ENCODE measurements around the gene TNNI3K. TPM values are rescaled to one million over a fixed set of nuclear protein-coding genes. Genes with fewer than 3 reads are reported as not detected.

The TNNI3K gene, protein sequence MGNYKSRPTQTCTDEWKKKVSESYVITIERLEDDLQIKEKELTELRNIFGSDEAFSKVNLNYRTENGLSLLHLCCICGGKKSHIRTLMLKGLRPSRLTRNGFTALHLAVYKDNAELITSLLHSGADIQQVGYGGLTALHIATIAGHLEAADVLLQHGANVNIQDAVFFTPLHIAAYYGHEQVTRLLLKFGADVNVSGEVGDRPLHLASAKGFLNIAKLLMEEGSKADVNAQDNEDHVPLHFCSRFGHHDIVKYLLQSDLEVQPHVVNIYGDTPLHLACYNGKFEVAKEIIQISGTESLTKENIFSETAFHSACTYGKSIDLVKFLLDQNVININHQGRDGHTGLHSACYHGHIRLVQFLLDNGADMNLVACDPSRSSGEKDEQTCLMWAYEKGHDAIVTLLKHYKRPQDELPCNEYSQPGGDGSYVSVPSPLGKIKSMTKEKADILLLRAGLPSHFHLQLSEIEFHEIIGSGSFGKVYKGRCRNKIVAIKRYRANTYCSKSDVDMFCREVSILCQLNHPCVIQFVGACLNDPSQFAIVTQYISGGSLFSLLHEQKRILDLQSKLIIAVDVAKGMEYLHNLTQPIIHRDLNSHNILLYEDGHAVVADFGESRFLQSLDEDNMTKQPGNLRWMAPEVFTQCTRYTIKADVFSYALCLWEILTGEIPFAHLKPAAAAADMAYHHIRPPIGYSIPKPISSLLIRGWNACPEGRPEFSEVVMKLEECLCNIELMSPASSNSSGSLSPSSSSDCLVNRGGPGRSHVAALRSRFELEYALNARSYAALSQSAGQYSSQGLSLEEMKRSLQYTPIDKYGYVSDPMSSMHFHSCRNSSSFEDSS
- total RNA-seq, result 1 to 10 TPM in 1 of 2 donors, under 1 TPM in 1; 0.52 to 1.2 TPM

DNA sequence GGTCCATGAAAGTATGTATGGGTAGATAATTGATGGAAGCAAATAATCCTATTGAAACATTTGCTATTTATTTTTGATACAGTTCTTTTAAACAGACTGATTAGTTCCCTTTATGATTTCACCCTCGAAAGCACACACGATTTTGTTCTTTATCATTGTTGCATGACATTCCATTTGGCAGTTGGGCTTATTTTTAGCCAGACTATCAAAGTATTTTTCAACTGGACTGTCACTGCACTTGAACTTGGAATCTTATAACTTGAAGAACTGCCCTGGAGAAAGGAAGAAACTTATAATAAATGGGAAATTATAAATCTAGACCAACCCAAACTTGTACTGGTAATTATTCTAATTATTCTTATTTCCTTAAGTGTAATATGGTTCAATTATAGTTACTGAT is at the start of gene TNNI3K:
TNNI3K (plus strand) TSS at position 235 of the 400 bp plus-strand sequence; CDS start at position 300, 65 bp downstream.
- ATAC-seq (replicated peaks), result no peak
- Mint-ChIP-seq H3K9me3 (peaks cover 7% of the 10 kb centered on the region), H3K27ac (no peak within 1 kb of the TSS), H3K4me3 (no peak within 1 kb of the TSS), H3K4me1 (no peaks in the 10 kb centered on the region), H3K36me3 (ENCODE audit: low read depth) (no peaks in the 10 kb centered on the region), H3K27me3 (no peaks in the 10 kb centered on the region)

DNA sequence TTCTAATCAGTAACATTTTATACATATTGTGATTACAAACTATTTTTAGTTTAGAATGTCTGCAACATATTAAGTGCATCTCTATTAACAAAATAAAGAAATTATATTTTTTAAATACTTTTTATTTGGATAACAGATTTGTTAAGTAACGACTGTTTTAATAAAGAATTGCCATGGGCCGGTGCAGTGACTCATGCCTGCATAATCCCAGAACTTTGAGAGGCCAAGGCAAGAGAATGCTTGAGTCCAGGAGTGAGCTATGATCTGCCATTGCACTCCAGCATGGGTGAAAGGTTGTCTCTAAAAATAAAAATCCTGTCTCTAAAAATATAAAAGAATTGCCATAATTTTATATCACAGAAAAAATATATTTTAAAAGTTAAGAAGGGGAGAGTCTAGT is 41.3 kb upstream of the TNNI3K start:
- no peak for ATAC-seq (replicated peaks)
- H3K36me3 Mint-ChIP-seq (ENCODE audit: low read depth), result peaks cover 16% of the 10 kb centered on the region

DNA sequence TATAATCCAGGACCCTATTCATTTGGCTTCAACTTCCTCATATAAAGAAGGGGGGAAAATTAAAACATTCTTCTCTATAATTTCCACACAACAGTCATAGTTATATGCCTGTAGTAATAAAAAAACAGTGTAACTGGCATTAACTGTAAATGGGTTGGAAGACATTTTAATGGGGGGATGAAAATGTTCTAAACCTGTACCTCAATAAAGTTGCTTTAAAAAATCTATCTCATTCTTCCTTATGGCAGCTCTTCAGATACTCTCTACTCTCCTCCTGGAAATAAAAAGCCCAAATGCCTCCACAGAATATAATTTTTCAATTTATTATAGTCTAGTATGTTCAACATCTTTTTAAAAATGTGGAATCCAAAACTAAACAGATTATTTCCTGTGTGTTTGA is 39.8 kb upstream of the TNNI3K start:
- Mint-ChIP-seq H3K36me3 (ENCODE audit: low read depth) (peaks cover 23% of the 10 kb centered on the region), H3K9me3 (no peaks in the 10 kb centered on the region), H3K27me3 (no peaks in the 10 kb centered on the region), H3K4me1 (peaks cover 11% of the 10 kb centered on the region), H3K27ac (no peak overlapping the region), H3K4me3 (no peak overlapping the region)
- no peak for ATAC-seq (replicated peaks)

More for the DNA sequence above, 41.3 kb upstream of the TNNI3K start:
- H3K4me1 Mint-ChIP-seq, result peaks cover 8% of the 10 kb centered on the region
- no peaks in the 10 kb centered on the region for H3K9me3 Mint-ChIP-seq
- no peak overlapping the region for H3K4me3 Mint-ChIP-seq
- H3K27me3 Mint-ChIP-seq, result no peaks in the 10 kb centered on the region
- no peak overlapping the region for H3K27ac Mint-ChIP-seq

DNA sequence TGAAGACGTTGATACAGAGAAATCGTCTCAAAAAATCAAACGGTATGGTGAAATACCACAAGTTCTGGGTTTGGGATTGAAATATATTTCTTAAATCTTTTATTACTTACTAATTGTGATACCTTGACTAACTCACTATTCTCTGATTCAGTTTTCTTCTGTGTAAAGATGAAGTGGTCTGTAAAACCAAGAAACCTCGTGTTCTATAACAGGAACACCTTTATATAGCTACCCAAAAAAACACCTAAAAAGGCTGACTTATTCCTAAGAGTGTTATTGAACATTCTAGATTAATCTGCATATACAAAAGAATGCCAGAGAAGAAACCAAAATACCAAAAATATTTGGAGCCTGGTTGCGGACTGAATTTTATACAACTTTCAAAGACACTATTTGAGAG is 37.9 kb upstream of the TNNI3K start:
- Mint-ChIP-seq H3K4me3 (peak overlapping the region; percentile 96), H3K36me3 (ENCODE audit: low read depth) (peaks cover 41% of the 10 kb centered on the region), H3K4me1 (peaks cover 11% of the 10 kb centered on the region), H3K27ac (peak overlapping the region; percentile 98), H3K9me3 (no peaks in the 10 kb centered on the region), H3K27me3 (no peaks in the 10 kb centered on the region)
- ATAC-seq (replicated peaks), result peak; percentile 46

DNA sequence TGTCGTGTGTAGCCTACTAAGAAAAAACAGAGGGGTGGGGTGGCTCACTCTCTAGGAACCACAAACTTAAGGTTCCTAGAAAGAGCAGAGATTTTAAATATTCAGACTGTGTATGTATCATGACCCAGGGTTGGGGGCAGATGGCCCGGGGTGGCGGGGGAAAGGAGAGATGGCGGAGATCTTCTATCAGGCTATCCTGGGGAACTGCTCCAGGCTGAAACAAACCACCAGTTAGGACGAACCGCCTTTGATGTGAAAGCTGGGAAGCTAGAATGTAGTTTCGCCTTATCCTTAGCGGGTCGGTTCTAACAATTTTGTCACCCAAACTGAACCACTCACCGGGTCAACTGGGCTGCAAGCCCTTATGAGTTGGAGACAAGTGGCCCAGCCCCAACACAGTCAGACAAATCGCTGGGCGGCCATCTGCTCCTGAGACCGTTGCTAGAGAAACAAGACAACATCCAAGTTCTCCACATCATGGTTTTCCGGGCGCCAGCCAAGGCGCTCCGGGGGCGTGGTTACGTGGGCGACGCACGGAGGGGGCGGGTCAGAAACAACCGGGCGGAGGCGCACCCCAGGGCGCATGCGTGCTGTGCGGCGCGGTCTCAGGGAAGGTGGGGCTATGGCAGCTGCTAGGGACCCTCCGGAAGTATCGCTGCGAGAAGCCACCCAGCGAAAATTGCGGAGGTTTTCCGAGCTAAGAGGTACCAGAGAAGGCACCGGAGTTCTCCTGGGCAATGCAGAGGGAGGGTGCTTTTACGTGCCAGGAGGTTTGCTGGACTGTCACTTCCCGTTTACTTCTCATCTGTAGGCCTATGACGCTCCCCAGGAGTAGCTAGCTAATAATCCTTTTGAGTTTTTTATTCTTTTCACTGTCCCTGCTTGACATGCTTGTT is 37.3 kb upstream of the TNNI3K start, which contains the start of the genes FPGT and LRRIQ3:
FPGT (plus strand) TSS at position 586 of the 896 bp plus-strand sequence; CDS start at position 623, 37 bp downstream.
LRRIQ3 (minus strand) TSS at position 520 of the 896 bp plus-strand sequence. CDS start 14,492 bp downstream, outside the sequence.
- Mint-ChIP-seq H3K4me1 (peaks cover 11% of the 10 kb centered on the region), H3K36me3 (ENCODE audit: low read depth) (peaks cover 41% of the 10 kb centered on the region), H3K4me3 (peak within 1 kb of the TSS; percentile 96), H3K27ac (peak within 1 kb of the TSS; percentile 98), H3K27me3 (no peaks in the 10 kb centered on the region), H3K9me3 (no peaks in the 10 kb centered on the region)
- peak; percentile 89 for ATAC-seq (replicated peaks)

DNA sequence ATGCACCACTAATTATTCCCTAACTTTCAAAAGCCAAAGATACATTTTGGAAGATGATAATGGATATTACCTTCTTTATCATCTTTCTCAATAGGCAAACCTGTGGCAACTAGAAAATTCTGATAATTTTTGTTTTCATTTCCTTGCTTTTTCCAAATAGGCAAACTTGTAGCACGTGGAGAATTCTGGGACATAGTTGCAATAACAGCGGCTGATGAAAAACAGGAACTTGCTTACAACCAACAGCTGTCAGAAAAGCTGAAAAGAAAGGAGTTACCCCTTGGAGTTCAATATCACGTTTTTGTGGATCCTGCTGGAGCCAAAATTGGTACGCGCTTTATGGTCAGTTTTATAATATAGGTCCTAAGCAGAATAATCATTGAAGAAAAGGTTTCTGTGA is 35.7 kb upstream of the TNNI3K start:
- Mint-ChIP-seq H3K9me3 (no peaks in the 10 kb centered on the region), H3K36me3 (ENCODE audit: low read depth) (peaks cover 51% of the 10 kb centered on the region), H3K4me1 (peaks cover 11% of the 10 kb centered on the region), H3K27me3 (no peaks in the 10 kb centered on the region), H3K27ac (peak overlapping the region; percentile 98), H3K4me3 (peak overlapping the region; percentile 96)
- ATAC-seq (replicated peaks), result no peak

DNA sequence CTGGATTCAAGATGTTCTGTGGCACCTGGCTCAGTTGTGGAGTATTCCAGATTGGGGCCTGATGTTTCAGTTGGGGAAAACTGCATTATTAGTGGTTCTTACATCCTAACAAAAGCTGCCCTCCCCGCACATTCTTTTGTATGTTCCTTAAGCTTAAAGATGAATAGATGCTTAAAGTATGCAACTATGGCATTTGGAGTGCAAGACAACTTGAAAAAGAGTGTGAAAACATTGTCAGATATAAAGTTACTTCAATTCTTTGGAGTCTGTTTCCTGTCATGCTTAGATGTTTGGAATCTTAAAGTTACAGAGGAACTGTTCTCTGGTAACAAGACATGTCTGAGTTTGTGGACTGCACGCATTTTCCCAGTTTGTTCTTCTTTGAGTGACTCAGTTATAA is 29.9 kb upstream of the TNNI3K start:
- no peaks in the 10 kb centered on the region for H3K4me1 Mint-ChIP-seq
- no peaks in the 10 kb centered on the region for H3K9me3 Mint-ChIP-seq
- ATAC-seq (replicated peaks), result no peak
- H3K36me3 Mint-ChIP-seq (ENCODE audit: low read depth), result peaks cover 55% of the 10 kb centered on the region
- no peaks in the 10 kb centered on the region for H3K27me3 Mint-ChIP-seq
- no peak overlapping the region for H3K4me3 Mint-ChIP-seq
- no peak overlapping the region for H3K27ac Mint-ChIP-seq

DNA sequence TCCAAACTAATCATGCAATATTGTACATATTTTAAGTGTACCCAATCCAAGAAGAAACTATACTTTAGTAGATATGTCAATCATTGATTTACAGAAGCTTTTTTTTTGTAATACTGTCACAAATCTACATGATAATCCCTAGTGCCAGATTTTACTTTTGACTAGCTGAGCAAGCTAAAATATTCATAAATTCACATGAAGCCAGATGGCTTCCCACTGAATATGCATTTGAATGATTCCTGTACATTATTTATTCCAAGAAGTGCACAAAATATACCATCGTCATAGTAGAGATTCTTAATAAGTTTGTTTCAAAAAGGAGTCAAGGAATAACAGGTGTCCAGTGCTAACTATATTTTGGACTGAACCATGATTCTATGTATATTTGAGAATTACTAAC is 20.0 kb upstream of the TNNI3K start:
- no peak for ATAC-seq (replicated peaks)
- Mint-ChIP-seq H3K4me3 (no peak overlapping the region), H3K4me1 (no peaks in the 10 kb centered on the region), H3K9me3 (no peaks in the 10 kb centered on the region), H3K36me3 (ENCODE audit: low read depth) (no peaks in the 10 kb centered on the region), H3K27me3 (no peaks in the 10 kb centered on the region), H3K27ac (no peak overlapping the region)

DNA sequence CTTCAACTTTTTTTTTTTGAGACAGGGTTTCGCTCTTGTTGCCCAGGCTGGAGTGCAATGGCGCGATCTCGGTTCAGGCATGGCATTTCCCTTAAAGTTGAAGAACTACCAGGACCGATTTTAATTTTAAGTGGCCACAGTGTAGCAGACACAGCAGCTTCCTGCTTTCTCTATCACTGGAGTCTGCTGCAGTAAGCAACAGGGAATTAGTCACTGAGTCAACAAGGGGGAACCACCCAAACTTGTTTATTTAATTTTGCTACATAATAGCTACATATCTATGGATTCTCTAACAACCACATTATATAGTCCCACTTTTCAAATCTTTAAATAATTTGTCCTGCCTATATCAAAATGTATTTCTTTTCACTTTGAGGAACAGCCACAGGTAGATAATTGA is 12.5 kb upstream of the TNNI3K start:
- peaks cover 38% of the 10 kb centered on the region for H3K9me3 Mint-ChIP-seq
- H3K36me3 Mint-ChIP-seq (ENCODE audit: low read depth), result no peaks in the 10 kb centered on the region
- no peak overlapping the region for H3K27ac Mint-ChIP-seq

DNA sequence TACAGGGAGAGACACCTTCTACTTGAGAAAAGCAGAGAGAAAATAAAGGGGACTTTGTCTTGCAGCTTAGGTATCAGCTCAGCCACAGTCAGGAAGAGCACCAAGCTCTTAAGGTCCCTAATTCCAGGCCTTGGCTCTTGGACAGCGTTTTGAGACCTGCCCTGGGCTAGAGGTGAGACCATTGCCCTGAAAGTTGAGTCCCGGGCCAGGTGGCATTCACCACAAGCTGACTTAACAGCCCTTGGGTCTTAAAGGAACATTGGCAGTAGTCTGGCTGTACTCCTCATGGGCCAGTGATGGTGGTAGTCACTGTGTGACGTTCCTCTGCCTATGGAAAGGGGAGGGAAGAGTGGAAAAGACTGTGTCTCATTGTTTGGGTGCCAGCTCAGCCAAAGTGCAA is 11.7 kb upstream of the TNNI3K start:
- Mint-ChIP-seq H3K27me3 (peaks cover 4% of the 10 kb centered on the region), H3K9me3 (peaks cover 41% of the 10 kb centered on the region), H3K36me3 (ENCODE audit: low read depth) (no peaks in the 10 kb centered on the region), H3K4me3 (no peak overlapping the region), H3K27ac (no peak overlapping the region), H3K4me1 (no peaks in the 10 kb centered on the region)
- no peak for ATAC-seq (replicated peaks)

More for the DNA sequence above, 12.5 kb upstream of the TNNI3K start:
- Mint-ChIP-seq H3K27me3 (peaks cover 4% of the 10 kb centered on the region), H3K4me1 (no peaks in the 10 kb centered on the region), H3K4me3 (no peak overlapping the region)
- no peak for ATAC-seq (replicated peaks)

DNA sequence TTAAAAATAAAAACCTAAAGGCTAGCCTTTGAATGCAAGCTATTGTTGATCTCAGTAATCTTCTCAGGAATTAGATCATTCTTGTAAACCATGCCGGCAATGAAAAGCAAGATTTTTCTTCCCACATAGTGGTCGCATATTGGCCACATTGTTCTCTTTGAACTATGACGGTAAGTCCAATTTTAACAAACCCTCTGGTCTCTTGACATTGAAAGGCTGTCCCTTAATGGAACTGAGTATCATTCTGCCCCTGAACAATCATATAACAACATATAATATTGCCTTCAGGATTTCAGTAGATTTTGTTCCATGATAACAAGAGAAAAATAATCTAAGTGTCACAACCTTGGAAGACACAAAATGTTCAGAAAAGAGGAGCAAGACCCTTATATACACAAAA is 1.3 kb downstream of the TNNI3K start:
- Mint-ChIP-seq H3K4me1 (no peaks in the 10 kb centered on the region), H3K9me3 (peaks cover 7% of the 10 kb centered on the region), H3K27ac (no peak overlapping the region), H3K27me3 (no peaks in the 10 kb centered on the region), H3K36me3 (ENCODE audit: low read depth) (no peaks in the 10 kb centered on the region), H3K4me3 (no peak overlapping the region)
- no peak for ATAC-seq (replicated peaks)

DNA sequence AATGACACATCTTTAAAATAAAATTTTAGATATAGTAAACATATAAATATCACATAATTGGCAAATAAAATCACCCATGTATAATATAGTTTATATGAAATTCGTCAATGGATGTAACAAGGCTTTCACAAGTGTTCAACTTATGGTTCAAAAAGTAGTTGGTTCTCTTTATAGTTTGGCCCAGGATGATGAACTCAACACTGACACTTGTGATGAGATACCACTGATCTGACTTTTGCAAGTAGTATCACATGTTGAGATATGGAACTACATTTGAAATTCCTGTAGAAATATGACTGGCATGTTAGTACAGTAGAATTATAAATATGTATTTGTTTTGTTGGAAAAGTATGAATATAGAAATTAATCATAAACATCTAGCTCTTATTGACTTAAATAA is 1.8 kb downstream of the TNNI3K start:
- Mint-ChIP-seq H3K36me3 (ENCODE audit: low read depth) (no peaks in the 10 kb centered on the region), H3K4me1 (no peaks in the 10 kb centered on the region), H3K27me3 (no peaks in the 10 kb centered on the region), H3K9me3 (peaks cover 6% of the 10 kb centered on the region), H3K4me3 (no peak overlapping the region), H3K27ac (no peak overlapping the region)
- ATAC-seq (replicated peaks), result no peak

DNA sequence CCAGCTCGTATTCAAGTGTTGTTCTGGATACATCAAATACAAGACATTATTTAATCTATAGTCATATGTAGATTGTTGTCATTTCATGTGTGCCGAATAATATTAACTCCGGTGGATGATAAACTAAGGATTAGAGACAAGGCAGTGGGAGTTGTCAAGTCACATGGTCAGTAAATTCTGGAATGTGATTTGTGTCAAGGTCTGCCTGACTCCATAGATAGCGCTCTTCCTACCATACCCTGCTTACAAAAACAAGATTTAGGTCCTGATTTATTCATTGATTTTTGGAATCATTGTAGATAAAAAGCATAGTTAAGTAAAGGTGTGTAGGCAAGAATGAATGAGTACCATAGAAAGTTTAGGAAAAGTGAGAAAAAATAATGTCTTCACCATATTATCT is 2.6 kb downstream of the TNNI3K start:
- no peak overlapping the region for H3K4me3 Mint-ChIP-seq
- H3K9me3 Mint-ChIP-seq, result peaks cover 3% of the 10 kb centered on the region
- no peaks in the 10 kb centered on the region for H3K27me3 Mint-ChIP-seq
- ATAC-seq (replicated peaks), result no peak
- H3K27ac Mint-ChIP-seq, result no peak overlapping the region
- no peaks in the 10 kb centered on the region for H3K4me1 Mint-ChIP-seq
- H3K36me3 Mint-ChIP-seq (ENCODE audit: low read depth), result no peaks in the 10 kb centered on the region
